SU-DHL-6 (cell line): ENCODE results near the gene BIRC3.

Experiments used
- H2AFZ ChIP-seq: fragments of 200-600 bp; sonication (generic); 2 replicates; pipeline ENCODE4 v1.6.1; 2014; ENCODE audit warnings: low read depth, mild to moderate bottlenecking, moderate library complexity, mixed read lengths, antibody characterized with exemption, low read length; ENCODE audit not compliant: severe bottlenecking
- H3F3A ChIP-seq: fragments of 200-600 bp; shearing (Covaris generic); 2 replicates; pipeline ENCODE4 v1.6.0; 2016; ENCODE audit warnings: antibody characterized with exemption, mild to moderate bottlenecking; ENCODE audit not compliant: insufficient read depth
- H3K27ac ChIP-seq: fragments of 200-600 bp; sonication (generic); 2 replicates; pipeline ENCODE4 v1.5.1; 2016; ENCODE audit warnings: low read depth, mild to moderate bottlenecking, low read length, moderate library complexity, mixed read lengths
- H3K27me3 ChIP-seq: fragments of 200-600 bp; sonication (generic), shearing (Covaris generic); 2 replicates; pipeline ENCODE4 v1.6.0; 2014; ENCODE audit warnings: mild to moderate bottlenecking, low read length
- H3K36me3 ChIP-seq: fragments of 200-600 bp; sonication (generic); 2 replicates; pipeline ENCODE4 v1.6.1; 2014; ENCODE audit warnings: mild to moderate bottlenecking, low read length, mixed read lengths
- H3K4me2 ChIP-seq: fragments of 300-600, 200-600 bp; shearing (Covaris generic), sonication (generic); 2 replicates; pipeline ENCODE4 v1.6.0; 2014; ENCODE audit warnings: low read length, low read depth, mild to moderate bottlenecking; ENCODE audit not compliant: poor library complexity, severe bottlenecking
- H3K4me3 ChIP-seq: fragments of 200-600 bp; sonication (generic); 2 replicates; pipeline ENCODE4 v1.5.1; 2014; ENCODE audit warnings: antibody characterized with exemption, low read length, mild to moderate bottlenecking, mixed read lengths; ENCODE audit not compliant: insufficient read depth, poor library complexity, severe bottlenecking
- H3K79me2 ChIP-seq: fragments of 200-600 bp; sonication (generic); 2 replicates; pipeline ENCODE4 v1.6.1; 2014; ENCODE audit warnings: mild to moderate bottlenecking, low read length, moderate library complexity; ENCODE audit not compliant: insufficient read depth
- H3K9ac ChIP-seq: fragments of 200-600 bp; sonication (generic); 2 replicates; pipeline ENCODE4 v1.7.0; 2014; ENCODE audit warnings: mild to moderate bottlenecking, low read length
- H3K9me2 ChIP-seq: fragments of 200-600 bp; sonication (generic); replicated peaks from 2 replicates; pipeline ENCODE4 v1.6.1; 2014; ENCODE audit warnings: low read length; ENCODE audit not compliant: insufficient read depth
- H3K9me3 ChIP-seq: fragments of 200-600 bp; sonication (generic); 2 replicates; pipeline ENCODE4 v1.6.1; 2014; ENCODE audit warnings: low read length, mixed read lengths; ENCODE audit not compliant: insufficient read depth
- H4K20me1 ChIP-seq: fragments of 200-600 bp; sonication (generic); 2 replicates; pipeline ENCODE4 v1.6.1; 2014; ENCODE audit warnings: low read depth, mild to moderate bottlenecking, antibody characterized with exemption, low read length, moderate library complexity, mixed read lengths
- EZH2phosphoT487 ChIP-seq: fragments of 200-600 bp; sonication (generic), shearing (Covaris generic); conservative IDR thresholded peaks from 2 replicates; pipeline ENCODE4 v1.6.1; 2018; ENCODE audit warnings: mild to moderate bottlenecking, antibody characterized with exemption, low read length, moderate library complexity, mixed read lengths
- TF ChIP-seq, protein P1 (sequence below): fragments of 200-600 bp; sonication (generic); IDR thresholded peaks from one replicate; pipeline ENCODE4 v1.5.1; 2017; ENCODE audit warnings: antibody characterized with exemption, mild to moderate bottlenecking, low read length, moderate library complexity; ENCODE audit not compliant: insufficient read depth, poor library complexity, severe bottlenecking

The BIRC3 gene

DNA sequence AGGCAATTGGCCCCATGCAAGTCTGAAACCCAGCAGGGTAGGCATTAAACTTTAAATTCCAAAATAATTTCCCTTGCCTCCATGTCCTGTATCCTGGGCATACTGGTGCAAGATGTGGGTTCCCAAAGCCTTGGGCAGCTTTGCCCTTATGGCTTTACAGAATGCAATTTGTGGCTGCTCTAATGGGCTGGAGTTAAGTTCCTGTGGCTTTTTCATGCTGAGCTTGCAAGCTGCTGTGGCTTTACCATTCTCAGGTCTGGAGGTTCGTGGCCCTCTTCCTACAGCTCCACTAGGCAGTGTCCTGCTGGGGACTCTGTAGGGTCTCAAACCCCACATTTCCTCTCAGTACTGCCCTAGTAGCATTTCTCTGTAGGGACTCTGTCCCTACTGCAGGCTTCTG is 15.0 kb upstream of the BIRC3 start:
- peaks cover 15% of the 10 kb centered on the region; the same call in 1 of the 2 replicates for H3K9me3 ChIP-seq
- H3F3A ChIP-seq, result peaks cover 11% of the 10 kb centered on the region
- H3K27me3 ChIP-seq, result no peaks in the 10 kb centered on the region
- no peak overlapping the region for H3K9ac ChIP-seq
- H2AFZ ChIP-seq, result no peak overlapping the region
- H3K9me2 ChIP-seq, result no peaks in the 10 kb centered on the region
- H4K20me1 ChIP-seq, result no peaks in the 10 kb centered on the region
- no peaks in the 10 kb centered on the region for H3K79me2 ChIP-seq
- H3K4me2 ChIP-seq, result no peak overlapping the region
- H3K27ac ChIP-seq, result no peak overlapping the region
- H3K4me3 ChIP-seq, result no peak overlapping the region
- H3K36me3 ChIP-seq, result no peaks in the 10 kb centered on the region
- TF ChIP-seq, protein P1, sequence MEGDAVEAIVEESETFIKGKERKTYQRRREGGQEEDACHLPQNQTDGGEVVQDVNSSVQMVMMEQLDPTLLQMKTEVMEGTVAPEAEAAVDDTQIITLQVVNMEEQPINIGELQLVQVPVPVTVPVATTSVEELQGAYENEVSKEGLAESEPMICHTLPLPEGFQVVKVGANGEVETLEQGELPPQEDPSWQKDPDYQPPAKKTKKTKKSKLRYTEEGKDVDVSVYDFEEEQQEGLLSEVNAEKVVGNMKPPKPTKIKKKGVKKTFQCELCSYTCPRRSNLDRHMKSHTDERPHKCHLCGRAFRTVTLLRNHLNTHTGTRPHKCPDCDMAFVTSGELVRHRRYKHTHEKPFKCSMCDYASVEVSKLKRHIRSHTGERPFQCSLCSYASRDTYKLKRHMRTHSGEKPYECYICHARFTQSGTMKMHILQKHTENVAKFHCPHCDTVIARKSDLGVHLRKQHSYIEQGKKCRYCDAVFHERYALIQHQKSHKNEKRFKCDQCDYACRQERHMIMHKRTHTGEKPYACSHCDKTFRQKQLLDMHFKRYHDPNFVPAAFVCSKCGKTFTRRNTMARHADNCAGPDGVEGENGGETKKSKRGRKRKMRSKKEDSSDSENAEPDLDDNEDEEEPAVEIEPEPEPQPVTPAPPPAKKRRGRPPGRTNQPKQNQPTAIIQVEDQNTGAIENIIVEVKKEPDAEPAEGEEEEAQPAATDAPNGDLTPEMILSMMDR, result no peak
- TF ChIP-seq EZH2phosphoT487, result no peak

DNA sequence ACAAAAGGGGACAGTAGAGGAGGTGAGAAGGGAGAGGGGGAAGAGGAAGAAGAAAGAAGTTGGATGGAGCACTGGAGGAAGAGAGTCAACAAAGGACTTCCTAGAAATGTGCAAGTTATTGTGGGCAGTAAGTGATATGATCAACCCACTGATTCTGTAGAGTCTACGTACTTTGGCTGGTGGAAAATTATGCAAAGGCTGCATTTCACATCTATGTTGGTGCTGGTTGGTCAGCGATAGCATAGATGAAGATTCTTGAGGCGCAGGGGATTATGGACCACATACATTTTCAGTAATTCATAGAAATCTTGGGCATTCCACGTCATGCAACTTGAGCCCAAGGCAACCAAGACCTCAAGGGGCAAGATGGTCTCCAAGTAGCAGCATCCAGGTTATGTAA is 12.6 kb upstream of the BIRC3 start:
- H3K9me3 ChIP-seq, result peaks cover 15% of the 10 kb centered on the region; the same call in 1 of the 2 replicates
- no peaks in the 10 kb centered on the region for H3K36me3 ChIP-seq
- TF ChIP-seq EZH2phosphoT487, result no peak
- TF ChIP-seq, protein P1, result no peak
- H3K27me3 ChIP-seq, result no peaks in the 10 kb centered on the region
- H3K4me3 ChIP-seq, result no peak overlapping the region
- no peak overlapping the region for H2AFZ ChIP-seq
- peak overlapping the region; percentile 73 for H3K4me2 ChIP-seq
- no peak overlapping the region for H3K9ac ChIP-seq
- peaks cover 21% of the 10 kb centered on the region for H3F3A ChIP-seq
- no peaks in the 10 kb centered on the region for H3K9me2 ChIP-seq
- no peak overlapping the region for H3K27ac ChIP-seq
- H4K20me1 ChIP-seq, result no peaks in the 10 kb centered on the region
- no peaks in the 10 kb centered on the region for H3K79me2 ChIP-seq

DNA sequence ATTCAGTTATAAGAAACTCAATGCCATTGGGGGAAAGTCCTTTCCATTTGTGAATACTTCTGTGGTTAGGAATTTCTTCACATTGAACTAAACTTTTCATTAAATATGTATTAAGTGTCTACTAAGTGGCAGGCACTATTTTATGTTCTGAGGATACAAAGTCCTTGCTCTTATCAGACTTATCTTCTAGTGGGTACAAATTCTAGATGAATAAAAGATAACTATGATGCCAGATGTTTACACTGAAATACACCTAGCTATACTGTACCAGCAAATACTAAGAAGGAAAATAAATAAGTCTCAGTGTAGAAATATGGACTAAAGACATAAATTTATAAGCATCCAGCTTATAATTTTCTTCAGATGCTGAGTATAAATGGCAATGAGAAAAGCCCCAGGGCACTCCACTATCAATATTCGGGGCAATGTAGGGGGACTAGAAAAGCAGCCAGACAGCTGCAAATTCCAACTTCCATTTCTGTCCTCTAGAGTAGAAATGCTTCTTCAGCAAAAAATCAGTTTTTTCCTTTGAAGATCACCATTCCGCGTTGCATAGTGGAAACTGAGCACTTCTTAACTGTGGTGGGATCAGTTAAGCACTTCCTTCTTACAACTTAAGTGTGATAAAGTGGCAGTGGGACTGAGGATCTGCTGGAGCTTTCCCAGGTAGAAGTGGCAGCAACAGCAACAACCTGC is 11.8 kb upstream of the BIRC3 start:
- H3F3A ChIP-seq, result peaks cover 21% of the 10 kb centered on the region
- H3K36me3 ChIP-seq, result no peaks in the 10 kb centered on the region
- H4K20me1 ChIP-seq, result no peaks in the 10 kb centered on the region
- peak overlapping the region; percentile 33 for H3K4me3 ChIP-seq
- H3K79me2 ChIP-seq, result no peaks in the 10 kb centered on the region
- peak overlapping the region; percentile 55 for H3K9ac ChIP-seq
- H3K9me2 ChIP-seq, result no peaks in the 10 kb centered on the region
- no peaks in the 10 kb centered on the region for H3K27me3 ChIP-seq
- peak overlapping the region; percentile 87 for H2AFZ ChIP-seq
- peaks cover 15% of the 10 kb centered on the region; the same call in 1 of the 2 replicates for H3K9me3 ChIP-seq
- H3K27ac ChIP-seq, result peak overlapping the region; percentile 95
- peak overlapping the region; percentile 73 for H3K4me2 ChIP-seq
- TF ChIP-seq, protein P1, result no peak
- TF ChIP-seq EZH2phosphoT487, result no peak
